ENCODE results near the gene LOC128125822.

DNA sequence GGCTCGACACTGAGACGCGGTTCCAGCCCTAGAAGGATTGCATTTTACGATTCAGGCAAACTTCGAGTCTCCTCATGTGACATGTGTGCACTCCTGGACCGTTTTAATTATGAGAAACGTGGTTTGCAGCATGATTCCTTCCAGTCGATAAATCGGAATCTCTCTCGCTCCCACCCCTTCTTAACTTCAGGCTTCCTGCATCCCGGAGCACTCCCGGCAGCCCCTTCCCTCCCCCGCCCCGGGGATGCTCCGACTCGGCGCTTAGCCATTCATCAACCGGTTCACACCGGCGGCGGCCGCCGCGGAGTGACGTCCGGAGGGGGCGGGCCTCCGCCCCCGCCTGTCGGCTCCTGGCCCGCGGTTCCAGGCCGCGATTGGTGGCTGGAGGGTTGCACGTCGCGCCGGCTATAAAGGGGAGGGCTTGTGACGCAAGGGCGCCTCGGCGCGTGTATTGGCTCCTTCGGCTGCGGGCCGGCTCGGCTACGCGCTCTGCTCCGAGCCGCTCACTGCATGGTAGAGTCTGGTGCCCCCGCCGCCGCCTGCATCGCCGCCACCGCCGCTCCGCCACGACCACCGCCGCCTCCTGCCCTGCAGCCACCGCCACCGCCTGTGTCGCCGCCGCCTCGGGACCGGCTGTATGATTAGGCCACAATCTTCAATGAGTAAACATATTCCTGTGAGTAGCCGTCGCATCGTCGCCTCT, at the start of gene LOC128125822, which contains the start of gene PTP4A1:
- TF ChIP-seq, protein P1, sequence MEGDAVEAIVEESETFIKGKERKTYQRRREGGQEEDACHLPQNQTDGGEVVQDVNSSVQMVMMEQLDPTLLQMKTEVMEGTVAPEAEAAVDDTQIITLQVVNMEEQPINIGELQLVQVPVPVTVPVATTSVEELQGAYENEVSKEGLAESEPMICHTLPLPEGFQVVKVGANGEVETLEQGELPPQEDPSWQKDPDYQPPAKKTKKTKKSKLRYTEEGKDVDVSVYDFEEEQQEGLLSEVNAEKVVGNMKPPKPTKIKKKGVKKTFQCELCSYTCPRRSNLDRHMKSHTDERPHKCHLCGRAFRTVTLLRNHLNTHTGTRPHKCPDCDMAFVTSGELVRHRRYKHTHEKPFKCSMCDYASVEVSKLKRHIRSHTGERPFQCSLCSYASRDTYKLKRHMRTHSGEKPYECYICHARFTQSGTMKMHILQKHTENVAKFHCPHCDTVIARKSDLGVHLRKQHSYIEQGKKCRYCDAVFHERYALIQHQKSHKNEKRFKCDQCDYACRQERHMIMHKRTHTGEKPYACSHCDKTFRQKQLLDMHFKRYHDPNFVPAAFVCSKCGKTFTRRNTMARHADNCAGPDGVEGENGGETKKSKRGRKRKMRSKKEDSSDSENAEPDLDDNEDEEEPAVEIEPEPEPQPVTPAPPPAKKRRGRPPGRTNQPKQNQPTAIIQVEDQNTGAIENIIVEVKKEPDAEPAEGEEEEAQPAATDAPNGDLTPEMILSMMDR (IDR thresholded peaks at IDR 0.05): no peak
- TF ChIP-seq EZH2phosphoT487 (IDR thresholded peaks at IDR 0.05) (no peak), EZH2 (IDR thresholded peaks at IDR 0.05) (no peak)
